ENCODE results near the gene SHANK1. TPM values are rescaled to one million over a fixed set of nuclear protein-coding genes. Genes with fewer than 3 reads are reported as not detected.

Gene SHANK1
- total RNA-seq, 3 donors from 2014 or later (not counting 1 experiment from before 2014, with no cell fraction given) = 0.05 to 0.75 (median 0.20) TPM

GRCh38 chr19:50659318-50660087, 60.1 kb downstream of the SHANK1 start:
- Mint-ChIP-seq H3K4me1 (peaks cover 14% of the 10 kb centered on the region in 2 donors), H3K27ac (no peak overlapping the region), H3K27me3 (ENCODE audit: low read depth in 2 of 2) (peaks cover 39 to 43% of the 10 kb centered on the region in 2 donors), H3K36me3 (peaks cover 5% of the 10 kb centered on the region), H3K9me3 (peaks cover 5 to 7% of the 10 kb centered on the region in 2 donors), H3K4me3 (peak overlapping the region; percentile 53)
- H3K9me3 ChIP-seq (ENCODE audit: control insufficient read depth, insufficient read depth, low read length) = peaks cover 14% of the 10 kb centered on the region
- no peak for TF ChIP-seq CTCF (IDR thresholded peaks at IDR 0.05)
- no peak overlapping the region for H3K27ac ChIP-seq (ENCODE audit: low read length)
- intact Hi-C loops (cut with micrococcal nuclease) = no loop called here
- no peaks in the 10 kb centered on the region for H3K36me3 ChIP-seq (ENCODE audit: control insufficient read depth, insufficient read depth, low read length)
- H3K4me3 ChIP-seq (ENCODE audit: low read length) = no peak overlapping the region
- ATAC-seq (no peak), DNase-seq (no peak)
- H3K4me1 ChIP-seq (ENCODE audit: control insufficient read depth, insufficient read depth, low read length) = peaks cover 18% of the 10 kb centered on the region
- peaks cover 14% of the 10 kb centered on the region for H3K27me3 ChIP-seq (ENCODE audit: control insufficient read depth, insufficient read depth, low read length)
- 2% methylated on average over 15 of the region's 37 CpGs for WGBS (ENCODE audit: insufficient coverage)

- peaks cover 14% of the 10 kb centered on the region for H3K9me3 ChIP-seq (ENCODE audit: control insufficient read depth, insufficient read depth, low read length)
- DNase-seq = peak; percentile 40 to 73
- no peak overlapping the region for H3K4me3 ChIP-seq (ENCODE audit: low read length)
- peaks cover 14% of the 10 kb centered on the region in 2 donors for H3K4me1 Mint-ChIP-seq
- no peak for TF ChIP-seq CTCF (IDR thresholded peaks at IDR 0.05)
- H3K4me1 ChIP-seq (ENCODE audit: control insufficient read depth, insufficient read depth, low read length) = peaks cover 18% of the 10 kb centered on the region
- peak in 2 of 3 donors; percentile 16 to 29 for ATAC-seq
- peaks cover 14% of the 10 kb centered on the region for H3K27me3 ChIP-seq (ENCODE audit: control insufficient read depth, insufficient read depth, low read length)
- H3K27ac Mint-ChIP-seq = peak overlapping the region; percentile 41 to 87
- H3K9me3 Mint-ChIP-seq = peaks cover 5 to 8% of the 10 kb centered on the region in 2 donors
- H3K36me3 ChIP-seq (ENCODE audit: control insufficient read depth, insufficient read depth, low read length) = no peaks in the 10 kb centered on the region
- H3K36me3 Mint-ChIP-seq = peaks cover 5% of the 10 kb centered on the region
- H3K27me3 Mint-ChIP-seq (ENCODE audit: low read depth in 2 of 2) = peaks cover 41 to 47% of the 10 kb centered on the region in 2 donors
- H3K4me3 Mint-ChIP-seq = peak overlapping the region; percentile 76
- 3% methylated on average over 67 of the region's 67 CpGs for WGBS (ENCODE audit: insufficient coverage)
- intact Hi-C loops (cut with micrococcal nuclease) = no loop called here
- H3K27ac ChIP-seq (ENCODE audit: low read length) = peak overlapping the region; percentile 43
Observed at GRCh38 chr19:50658441-50659317, 60.9 kb downstream of the SHANK1 start.

- Mint-ChIP-seq H3K27ac (peak overlapping the region; percentile 64 to 87), H3K4me1 (peaks cover 14% of the 10 kb centered on the region in 2 donors), H3K27me3 (ENCODE audit: low read depth in 2 of 2) (peaks cover 41 to 45% of the 10 kb centered on the region in 2 donors), H3K36me3 (peaks cover 5% of the 10 kb centered on the region), H3K4me3 (peak overlapping the region; percentile 76), H3K9me3 (peaks cover 5 to 8% of the 10 kb centered on the region in 2 donors)
- peaks cover 14% of the 10 kb centered on the region for H3K9me3 ChIP-seq (ENCODE audit: control insufficient read depth, insufficient read depth, low read length)
- ATAC-seq = peak; percentile 91 to 95 (median 91)
- H3K4me1 ChIP-seq (ENCODE audit: control insufficient read depth, insufficient read depth, low read length) = peaks cover 18% of the 10 kb centered on the region
- DNase-seq = peak; percentile 75 to 81
- H3K4me3 ChIP-seq (ENCODE audit: low read length) = no peak overlapping the region
- H3K27ac ChIP-seq (ENCODE audit: low read length) = peak overlapping the region; percentile 2
- peaks cover 14% of the 10 kb centered on the region for H3K27me3 ChIP-seq (ENCODE audit: control insufficient read depth, insufficient read depth, low read length)
- 4% methylated on average over 38 of the region's 38 CpGs for WGBS (ENCODE audit: insufficient coverage)
- H3K36me3 ChIP-seq (ENCODE audit: control insufficient read depth, insufficient read depth, low read length) = no peaks in the 10 kb centered on the region
- intact Hi-C loops (cut with micrococcal nuclease) = no loop called here
- no peak for TF ChIP-seq CTCF (IDR thresholded peaks at IDR 0.05)
Observed at GRCh38 chr19:50657712-50658440, 61.7 kb downstream of the SHANK1 start.
